Activated naive CD8-positive, alpha-beta T cell treated with anti-CD3 and anti-CD28 coated beads, Interleukin-2, amount 10 ng/mL, durations not matched to agents 7 days and 5 days (primary cell): ENCODE measurements around the gene SFXN2. TPM values are rescaled to one million over a fixed set of nuclear protein-coding genes. Genes with fewer than 3 reads are reported as not detected.
"Not testable (repeated sequence)": the region's sequence is repeated elsewhere in the genome, so short reads cannot be mapped to it uniquely, and the experiment has no call there.

Experiments used
- ATAC-seq: fragments of 150-1000 bp; cut with Tn5 transposase; one replicate; pipeline ENCODE4 v1.10.0; 2021; ENCODE audit warnings: low read depth, moderate library complexity
- POLR2A ChIA-PET: fragments of 350-600 bp; sonication (Branson Sonifier 250); formaldehyde crosslinking; loops from one replicate; lab custom pipeline; 2021; ENCODE audit warnings: antibody characterized with exemption; lab: Charles Lee
- DNase-seq: peaks from one replicate; pipeline ENCODE4 v3.0.0; 2021
- H3K27ac Mint-ChIP-seq: one replicate; pipeline ENCODE4 v1.8.0; 2022; ENCODE audit warnings: mild to moderate bottlenecking, mixed read lengths
- H3K27me3 Mint-ChIP-seq: one replicate; pipeline ENCODE4 v1.8.0; 2022; ENCODE audit warnings: mild to moderate bottlenecking, moderate library complexity, mixed read lengths
- H3K36me3 Mint-ChIP-seq: one replicate; pipeline ENCODE4 v1.8.0; 2021; ENCODE audit warnings: mild to moderate bottlenecking, mixed read lengths
- H3K4me1 Mint-ChIP-seq: one replicate; pipeline ENCODE4 v1.8.0; 2021; ENCODE audit warnings: mixed read lengths
- H3K4me3 Mint-ChIP-seq: one replicate; pipeline ENCODE4 v1.8.0; 2022; ENCODE audit warnings: mild to moderate bottlenecking, moderate library complexity, mixed read lengths
- H3K9me3 Mint-ChIP-seq: one replicate; pipeline ENCODE4 v1.8.0; 2021; ENCODE audit warnings: mixed read lengths
- total RNA-seq, 2 experiments: library from RNA; stranded (reverse); gene quantifications; one replicate each; pipeline ENCODE4 v1.2.3, GENCODE V29; 2021

Gene SFXN2, protein sequence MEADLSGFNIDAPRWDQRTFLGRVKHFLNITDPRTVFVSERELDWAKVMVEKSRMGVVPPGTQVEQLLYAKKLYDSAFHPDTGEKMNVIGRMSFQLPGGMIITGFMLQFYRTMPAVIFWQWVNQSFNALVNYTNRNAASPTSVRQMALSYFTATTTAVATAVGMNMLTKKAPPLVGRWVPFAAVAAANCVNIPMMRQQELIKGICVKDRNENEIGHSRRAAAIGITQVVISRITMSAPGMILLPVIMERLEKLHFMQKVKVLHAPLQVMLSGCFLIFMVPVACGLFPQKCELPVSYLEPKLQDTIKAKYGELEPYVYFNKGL
- 10 to 100 TPM; 19.4 to 21.1 TPM for total RNA-seq

DNA sequence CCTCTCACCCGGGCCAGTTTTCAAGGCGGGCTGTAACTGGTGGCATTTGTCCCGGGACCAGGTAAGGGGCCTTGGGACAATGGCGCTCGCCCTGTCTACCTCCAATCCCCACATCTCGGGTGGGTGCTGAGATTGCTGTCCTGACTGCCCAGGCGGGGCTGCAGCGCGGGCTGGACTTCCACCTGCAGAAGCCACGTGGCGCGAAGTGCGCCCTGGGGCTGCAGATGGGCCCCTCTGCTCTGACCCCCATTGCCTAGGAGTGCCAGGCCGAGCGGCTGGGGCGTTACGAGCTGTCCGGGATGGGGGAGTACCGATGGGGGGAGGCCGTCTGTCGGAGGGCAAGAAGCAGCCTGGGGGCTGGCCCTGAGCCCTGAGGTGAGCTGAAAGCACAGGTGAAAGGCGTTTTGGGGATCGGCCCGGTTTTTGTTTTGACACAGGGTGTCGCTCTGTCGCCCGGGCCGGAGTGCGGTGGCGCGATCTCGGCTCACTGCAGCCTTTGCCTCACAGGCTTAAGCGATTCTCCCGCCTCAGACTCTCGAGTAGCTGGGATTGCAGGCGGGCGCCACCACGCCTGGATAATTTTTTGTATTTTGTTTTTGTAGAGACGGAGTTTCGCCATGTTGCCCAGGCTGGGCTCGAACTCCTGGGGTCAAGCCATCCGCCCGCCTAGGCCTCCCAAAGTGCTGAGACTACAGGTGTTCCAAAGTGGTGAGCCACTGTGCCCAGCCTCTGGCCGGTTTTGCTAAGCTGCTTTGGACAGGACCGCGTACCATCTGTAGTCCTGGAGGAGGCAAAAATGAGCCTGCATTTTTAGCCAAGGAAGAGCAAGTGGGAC lies at the start of gene SFXN2:
Gene SFXN2, plus strand, starts transcription at position 16 of the 835 bp plus-strand sequence. CDS start 12,001 bp downstream, outside the sequence.
- peak; percentile 25 for ATAC-seq
- Mint-ChIP-seq H3K4me3 (peak within 1 kb of the TSS; percentile 94), H3K9me3 (no peaks in the 10 kb centered on the region), H3K27ac (peak within 1 kb of the TSS; percentile 89), H3K36me3 (peaks cover 11% of the 10 kb centered on the region), H3K4me1 (peaks cover 46% of the 10 kb centered on the region), H3K27me3 (no peaks in the 10 kb centered on the region)
- POLR2A ChIA-PET = interaction anchor here (0.5 to 3.6 kb wide), 18 partner anchors 11 to 644 kb away, joined by 3 to 40 read pairs (median 8); partner anchors contain the start of genes ACTR1A, CNNM2 and TRIM8
- no peak for DNase-seq

DNA sequence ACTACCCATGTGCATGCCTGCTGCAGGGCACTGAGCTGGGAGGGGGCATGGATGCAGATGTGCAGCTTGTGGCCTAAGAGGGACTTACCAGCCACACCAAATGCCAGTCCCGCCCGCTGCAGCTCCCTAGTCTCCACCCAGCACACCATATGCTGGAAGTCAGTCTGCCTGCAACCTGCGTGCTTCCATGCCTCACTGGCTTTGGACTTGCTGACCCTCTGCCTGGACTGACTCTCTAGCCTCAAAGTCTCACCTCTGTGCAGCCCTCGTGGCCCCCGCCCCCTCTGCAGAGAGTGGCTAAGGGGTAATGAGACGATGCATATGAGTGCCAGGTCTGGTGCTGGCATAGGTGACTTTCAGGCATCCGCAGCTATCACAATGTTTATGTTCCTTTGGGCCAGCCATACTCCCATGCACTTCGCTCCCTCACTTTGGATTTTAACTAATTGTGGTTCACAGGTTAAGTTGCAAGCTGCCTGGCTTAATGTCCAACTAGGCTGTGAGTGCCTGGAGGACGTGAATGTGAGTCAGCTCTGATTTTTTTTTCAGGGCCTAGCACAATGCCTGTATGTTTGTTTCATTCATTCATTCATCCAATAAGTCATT lies 48.4 kb upstream of the SFXN2 start:
- Mint-ChIP-seq H3K9me3 (no peaks in the 10 kb centered on the region), H3K4me3 (no peak overlapping the region), H3K27ac (no peak overlapping the region), H3K36me3 (no peaks in the 10 kb centered on the region), H3K4me1 (peaks cover 23% of the 10 kb centered on the region), H3K27me3 (no peaks in the 10 kb centered on the region)
- DNase-seq = no peak
- no peak for ATAC-seq
- POLR2A ChIA-PET = interaction anchor here (0.9 to 2.8 kb wide), 3 partner anchors 12 to 24 kb away, joined by 3 to 9 read pairs (median 5); partner anchors contain the start of gene TRIM8

DNA sequence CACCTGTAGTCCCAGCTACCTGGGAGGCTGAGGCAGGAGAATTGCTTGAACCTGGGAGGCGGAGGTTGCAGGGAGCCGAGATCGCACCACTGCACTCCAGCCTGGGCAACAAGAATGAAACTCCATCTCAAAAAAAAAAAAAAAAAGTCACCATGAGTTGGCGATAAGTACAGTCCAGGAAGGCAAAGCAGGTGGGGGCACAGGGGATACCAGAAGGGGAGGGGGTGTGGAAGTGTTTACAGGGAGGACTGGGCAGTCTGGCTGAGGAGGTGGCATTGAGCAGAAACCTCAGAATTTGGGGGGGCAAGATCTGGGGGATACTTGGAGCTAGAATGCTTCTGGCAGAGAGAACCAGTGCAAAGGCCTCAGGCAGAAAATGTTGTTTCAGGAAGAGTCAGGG lies 47.0 kb upstream of the SFXN2 start:
- POLR2A ChIA-PET = interaction anchor here (1.0 to 1.1 kb wide), 2 partner anchors 9 to 14 kb away, joined by 3 to 6 read pairs; no protein-coding TSS in a partner anchor

DNA sequence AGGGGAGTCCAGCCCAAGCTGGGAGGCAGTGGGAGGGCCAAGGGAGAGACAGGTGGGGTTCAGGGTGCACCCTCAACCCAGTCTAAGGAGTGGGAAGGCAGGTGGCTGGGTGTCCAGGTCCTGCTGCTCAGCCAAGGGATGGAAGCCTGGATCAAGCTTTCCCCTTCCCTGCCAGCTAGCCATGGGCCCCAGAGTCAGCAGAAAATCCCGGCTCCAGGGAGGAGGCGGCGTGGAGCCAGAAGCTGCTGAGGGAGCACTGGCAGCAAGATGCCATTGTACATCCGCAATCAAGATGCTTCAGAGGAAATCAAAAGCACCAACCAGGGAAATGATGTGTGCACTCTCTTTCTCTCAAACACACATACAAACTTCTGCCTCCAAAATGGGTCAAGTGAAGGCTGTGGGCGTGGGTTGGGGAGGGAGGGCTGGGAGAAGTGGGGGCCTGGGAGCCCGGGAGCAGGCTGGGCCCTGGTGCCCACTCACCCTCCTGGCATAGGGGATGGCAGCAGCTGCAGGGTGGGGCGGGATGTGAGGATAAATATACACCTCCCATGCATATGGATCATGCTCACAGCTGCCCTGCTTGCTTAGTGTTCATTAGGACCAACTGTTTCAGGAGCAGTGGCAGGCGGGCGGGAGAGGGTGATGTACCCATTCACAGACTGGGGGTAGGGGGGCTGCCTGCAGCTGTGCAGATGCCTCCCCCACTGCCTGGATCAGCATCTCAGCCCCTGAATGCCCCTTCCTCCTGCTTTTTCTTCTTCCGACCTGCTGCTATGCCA lies 45.9 kb upstream of the SFXN2 start:
- H3K4me1 Mint-ChIP-seq = peaks cover 14% of the 10 kb centered on the region
- no peak overlapping the region for H3K4me3 Mint-ChIP-seq
- peak overlapping the region; percentile 49 for H3K27ac Mint-ChIP-seq
- ATAC-seq (no peak), DNase-seq (no peak)
- no peaks in the 10 kb centered on the region for H3K9me3 Mint-ChIP-seq
- POLR2A ChIA-PET = interaction anchor here (1.0 to 9.1 kb wide), 3 partner anchors 9 to 164 kb away, joined by 3 to 94 read pairs (median 33); partner anchors contain the start of genes SUFU and TRIM8
- H3K27me3 Mint-ChIP-seq = no peaks in the 10 kb centered on the region
- no peaks in the 10 kb centered on the region for H3K36me3 Mint-ChIP-seq

More for the DNA sequence above, 47.0 kb upstream of the SFXN2 start:
- not testable (repeated sequence) for ATAC-seq, H3K36me3 Mint-ChIP-seq, H3K4me3 Mint-ChIP-seq, H3K27me3 Mint-ChIP-seq, DNase-seq, H3K27ac Mint-ChIP-seq, H3K9me3 Mint-ChIP-seq
- H3K4me1 Mint-ChIP-seq = peaks cover 13% of the 10 kb centered on the region

DNA sequence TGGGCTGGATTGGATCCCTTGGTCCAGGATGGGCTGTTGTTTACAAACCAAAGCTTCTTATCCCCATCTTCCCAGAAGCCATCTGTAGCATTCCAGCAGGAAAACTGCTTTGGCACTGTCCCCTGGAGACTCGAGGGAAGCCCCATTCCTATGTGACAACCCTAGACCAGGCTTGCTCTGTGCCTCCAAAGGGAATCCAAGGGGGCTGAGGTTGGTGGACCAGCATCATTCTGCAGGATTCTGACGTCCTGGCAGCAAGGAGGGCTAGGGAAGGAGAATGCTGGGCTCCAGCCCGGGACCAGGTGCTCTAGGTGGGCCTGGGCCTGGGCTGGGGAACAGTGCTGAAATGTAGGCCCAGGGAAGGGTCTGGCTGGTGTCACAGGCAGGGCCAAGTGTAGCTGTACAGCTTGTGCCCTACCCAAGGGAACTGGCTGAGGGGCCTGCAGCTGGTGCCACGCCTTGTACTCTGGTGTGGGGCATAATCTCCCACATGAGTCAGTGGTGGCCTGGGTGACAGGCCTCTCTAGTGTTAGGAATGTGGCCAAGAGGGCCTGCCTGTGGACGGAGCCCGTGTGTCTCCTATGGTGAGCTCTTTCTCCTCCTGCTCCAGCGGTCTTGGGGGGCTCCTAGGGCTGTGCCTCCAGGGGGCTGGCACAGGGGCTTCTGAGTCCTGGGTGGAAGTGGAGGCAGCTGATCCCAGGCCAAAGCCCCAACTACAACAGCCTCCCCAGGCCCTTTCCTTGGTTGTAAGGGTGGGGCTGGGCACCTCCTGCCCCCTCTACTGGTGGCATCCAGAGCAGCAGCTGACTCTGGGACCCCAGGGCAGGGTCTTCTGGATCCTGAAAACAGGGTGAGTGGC lies 45.0 kb upstream of the SFXN2 start:
- Mint-ChIP-seq H3K36me3 (no peaks in the 10 kb centered on the region), H3K27me3 (no peaks in the 10 kb centered on the region), H3K4me1 (peaks cover 23% of the 10 kb centered on the region), H3K9me3 (no peaks in the 10 kb centered on the region), H3K4me3 (no peak overlapping the region), H3K27ac (no peak overlapping the region)
- DNase-seq (no peak), ATAC-seq (no peak)
- POLR2A ChIA-PET = interaction anchor here (0.5 to 9.1 kb wide), 6 partner anchors 10 to 165 kb away, joined by 3 to 94 read pairs (median 7); partner anchors contain the start of genes SUFU and TRIM8

DNA sequence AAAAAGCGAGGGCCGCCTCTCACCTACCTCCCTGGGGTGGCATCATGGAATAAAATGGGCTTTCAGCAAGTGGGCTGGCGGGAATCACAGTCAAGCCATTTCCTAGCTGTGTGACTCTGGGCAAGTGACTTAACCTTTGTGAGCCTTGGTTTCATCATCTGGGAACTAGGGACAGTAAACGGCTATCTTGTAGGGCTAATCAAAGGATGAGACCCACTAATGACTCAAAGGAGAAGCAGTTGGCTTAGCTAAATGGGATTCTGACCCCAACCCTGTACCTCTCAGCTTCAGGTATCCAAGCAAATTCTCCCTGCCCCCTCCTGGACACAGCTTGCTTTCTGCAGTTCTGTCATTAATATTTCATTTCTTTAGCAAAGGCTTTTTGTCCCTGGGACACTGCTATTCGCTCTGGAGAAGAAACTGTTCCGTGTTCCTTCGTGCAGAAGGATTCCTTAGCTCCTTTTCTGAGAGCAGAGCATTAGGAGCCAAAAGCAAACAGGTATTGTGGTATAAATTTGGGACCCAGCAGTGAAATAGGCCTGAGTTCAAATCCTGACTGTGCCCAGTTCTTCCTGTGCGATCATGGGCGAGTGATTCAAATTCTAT lies 44.3 kb upstream of the SFXN2 start:
- H3K27me3 Mint-ChIP-seq = no peaks in the 10 kb centered on the region
- ATAC-seq (no peak), DNase-seq (no peak)
- no peak overlapping the region for H3K4me3 Mint-ChIP-seq
- H3K9me3 Mint-ChIP-seq = no peaks in the 10 kb centered on the region
- H3K36me3 Mint-ChIP-seq = no peaks in the 10 kb centered on the region
- H3K4me1 Mint-ChIP-seq = peaks cover 30% of the 10 kb centered on the region
- POLR2A ChIA-PET = interaction anchor here (0.5 to 9.1 kb wide), 5 partner anchors 11 to 58 kb away, joined by 3 to 94 read pairs (median 9); partner anchors contain the start of gene TRIM8
- H3K27ac Mint-ChIP-seq = no peak overlapping the region

DNA sequence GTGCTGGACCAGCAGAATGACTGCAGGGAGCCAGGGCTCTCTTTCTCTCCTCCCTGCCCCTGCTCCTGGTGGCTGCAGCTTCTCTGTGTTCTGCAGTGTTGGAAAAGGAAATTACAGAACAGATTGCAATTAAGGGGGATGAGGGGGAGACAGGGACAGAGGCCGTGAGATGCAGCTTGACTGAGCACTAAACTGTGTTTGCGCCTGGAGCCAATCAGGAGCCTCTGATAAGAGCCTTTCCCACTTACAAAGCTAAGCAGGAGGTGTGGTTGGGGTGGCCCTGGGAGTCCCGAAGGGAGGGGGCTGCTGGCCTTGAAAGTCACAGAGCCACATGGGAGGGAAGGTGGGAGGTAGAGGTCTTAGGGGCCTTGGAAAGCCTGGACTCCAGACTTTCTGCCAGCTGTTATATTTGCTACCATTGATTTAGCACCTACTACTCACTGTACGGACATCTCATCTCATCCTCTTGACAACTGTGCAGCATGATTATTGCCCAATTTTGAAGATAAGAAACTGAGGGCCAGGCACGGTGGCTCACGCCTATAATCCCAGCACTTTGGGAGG lies 43.5 kb upstream of the SFXN2 start:
- DNase-seq = no peak
- peaks cover 38% of the 10 kb centered on the region for H3K4me1 Mint-ChIP-seq
- H3K36me3 Mint-ChIP-seq = no peaks in the 10 kb centered on the region
- no peaks in the 10 kb centered on the region for H3K9me3 Mint-ChIP-seq
- POLR2A ChIA-PET = interaction anchor here (1.1 to 9.1 kb wide), 4 partner anchors 11 to 29 kb away, joined by 3 to 94 read pairs (median 21); partner anchors contain the start of gene TRIM8
- no peak overlapping the region for H3K4me3 Mint-ChIP-seq
- no peak for ATAC-seq
- no peaks in the 10 kb centered on the region for H3K27me3 Mint-ChIP-seq
- H3K27ac Mint-ChIP-seq = no peak overlapping the region

DNA sequence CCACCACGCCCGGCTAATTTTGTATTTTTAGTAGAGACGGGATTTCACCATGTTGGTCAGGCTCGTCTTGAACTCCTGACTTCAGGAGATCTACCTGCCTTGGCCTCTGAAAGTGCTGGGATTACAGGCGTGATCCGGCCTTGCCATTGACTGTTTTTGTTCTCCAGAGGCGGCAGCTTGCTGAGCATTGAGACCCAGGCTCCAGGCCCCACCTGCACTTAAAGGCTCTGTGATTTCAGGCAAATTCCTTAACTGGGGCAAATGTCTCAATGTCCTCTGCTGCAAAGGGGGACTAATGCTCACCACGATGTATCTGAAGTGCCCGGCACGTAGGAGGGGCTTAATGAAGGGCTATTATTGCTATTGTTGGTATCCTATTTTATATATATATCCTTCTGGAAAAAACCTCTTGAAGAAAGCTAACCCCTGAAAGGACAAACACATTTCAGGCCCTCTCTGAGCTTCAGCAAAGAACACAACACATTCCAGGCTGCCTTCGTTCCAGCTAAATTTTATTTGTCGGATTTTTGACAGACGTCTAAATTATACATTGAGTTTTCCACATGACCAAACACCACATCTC lies 41.1 kb upstream of the SFXN2 start:
- H3K27me3 Mint-ChIP-seq = no peaks in the 10 kb centered on the region
- peak overlapping the region; percentile 86 for H3K27ac Mint-ChIP-seq
- ATAC-seq (no peak), DNase-seq (no peak)
- peaks cover 31% of the 10 kb centered on the region for H3K4me1 Mint-ChIP-seq
- no peaks in the 10 kb centered on the region for H3K36me3 Mint-ChIP-seq
- POLR2A ChIA-PET = interaction anchor here (1.5 to 9.1 kb wide), 4 partner anchors 9 to 41 kb away, joined by 4 to 94 read pairs (median 54); partner anchors contain the start of genes ARL3, SFXN2 and TRIM8
- H3K4me3 Mint-ChIP-seq = peak overlapping the region; percentile 84
- H3K9me3 Mint-ChIP-seq = no peaks in the 10 kb centered on the region

- POLR2A ChIA-PET = interaction anchor here (0.6 to 9.1 kb wide), 10 partner anchors 9 to 241 kb away, joined by 3 to 94 read pairs (median 5); partner anchors contain the start of genes ARL3, CUEDC2, SFXN2 and TRIM8
- ATAC-seq (peak; percentile 90), DNase-seq (peak; percentile 69)
- H3K9me3 Mint-ChIP-seq = no peaks in the 10 kb centered on the region
- peak overlapping the region; percentile 86 for H3K27ac Mint-ChIP-seq
- H3K36me3 Mint-ChIP-seq = no peaks in the 10 kb centered on the region
- peak overlapping the region; percentile 84 for H3K4me3 Mint-ChIP-seq
- H3K4me1 Mint-ChIP-seq = peaks cover 33% of the 10 kb centered on the region
- H3K27me3 Mint-ChIP-seq = no peaks in the 10 kb centered on the region
Measured at GRCh38 chr10:102673819-102674511, 40.5 kb upstream of the SFXN2 start.

GRCh38 chr10:102674566-102674965 lies 39.9 kb upstream of the SFXN2 start:
- H3K27me3 Mint-ChIP-seq = no peaks in the 10 kb centered on the region
- DNase-seq = no peak
- H3K4me1 Mint-ChIP-seq = peaks cover 33% of the 10 kb centered on the region
- POLR2A ChIA-PET = interaction anchor here (0.6 to 9.1 kb wide), 11 partner anchors 10 to 242 kb away, joined by 3 to 94 read pairs (median 4); partner anchors contain the start of genes ARL3, CUEDC2, SFXN2 and TRIM8
- H3K4me3 Mint-ChIP-seq = peak overlapping the region; percentile 84
- no peaks in the 10 kb centered on the region for H3K9me3 Mint-ChIP-seq
- H3K27ac Mint-ChIP-seq = peak overlapping the region; percentile 68
- H3K36me3 Mint-ChIP-seq = no peaks in the 10 kb centered on the region
- peak; percentile 66 for ATAC-seq
